ENCODE results near the gene BIRC5.
A peak's percentile ranks its signal among the peaks of the same experiment; 100 is the strongest.

Gene BIRC5

DNA sequence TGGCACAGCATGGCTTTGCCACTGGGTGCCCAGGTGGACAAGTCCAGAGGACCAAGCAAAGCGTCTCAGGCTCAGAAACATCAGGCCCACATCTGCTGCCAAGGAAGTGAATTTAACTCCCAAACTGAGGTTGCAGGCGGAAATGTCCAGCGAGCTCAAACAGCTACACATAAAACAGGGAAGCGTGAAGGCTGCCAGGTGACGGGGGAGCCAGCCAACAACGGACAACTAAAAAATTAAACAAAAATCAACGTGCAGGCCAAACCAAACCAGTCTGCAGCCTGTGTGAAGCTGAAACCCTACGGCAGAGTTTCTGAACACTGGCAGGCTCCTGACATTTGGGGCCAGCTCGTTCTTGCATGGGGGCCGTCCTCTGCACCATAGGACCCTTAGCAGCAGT, 29.7 kb upstream of the BIRC5 start:
- DNase-seq = no peak

GRCh38 chr17:78184868-78185267, 29.2 kb upstream of the BIRC5 start:
- no peak for DNase-seq

DNA sequence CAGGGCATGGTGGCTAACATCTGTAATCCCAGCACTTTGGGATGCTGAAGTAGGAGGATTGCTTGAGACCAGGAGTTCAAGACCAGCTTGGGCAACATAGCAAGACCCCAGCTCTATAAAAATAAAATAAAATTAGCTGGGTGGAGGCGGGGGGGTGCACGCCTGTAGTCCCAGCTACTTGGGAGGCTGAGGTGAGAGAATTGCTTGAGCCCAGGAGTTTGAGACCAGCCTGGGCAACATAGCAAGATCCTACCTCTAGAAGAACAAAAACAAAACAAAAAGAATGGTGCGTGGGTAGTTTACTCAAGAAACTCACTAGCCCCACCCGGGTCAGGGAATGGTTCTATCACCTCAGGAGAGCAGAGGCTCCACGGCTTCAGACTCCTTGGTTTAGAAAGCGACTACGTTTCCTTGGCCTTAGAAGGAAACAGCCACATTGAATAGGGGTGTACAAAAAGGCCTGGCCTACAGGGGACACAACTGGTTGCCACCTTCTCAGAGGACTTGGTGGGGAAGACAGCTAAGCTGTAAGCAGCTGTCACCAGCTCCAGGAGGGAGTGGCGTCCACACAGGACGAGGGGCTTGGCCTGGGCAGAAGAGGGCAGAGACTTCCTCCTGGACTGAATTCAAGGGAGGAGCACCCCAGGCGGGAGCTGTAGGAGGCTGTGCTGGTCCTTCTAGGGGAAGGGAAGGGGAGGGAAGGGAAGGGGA, 27.9 kb upstream of the BIRC5 start:
- DNase-seq = no peak

DNA sequence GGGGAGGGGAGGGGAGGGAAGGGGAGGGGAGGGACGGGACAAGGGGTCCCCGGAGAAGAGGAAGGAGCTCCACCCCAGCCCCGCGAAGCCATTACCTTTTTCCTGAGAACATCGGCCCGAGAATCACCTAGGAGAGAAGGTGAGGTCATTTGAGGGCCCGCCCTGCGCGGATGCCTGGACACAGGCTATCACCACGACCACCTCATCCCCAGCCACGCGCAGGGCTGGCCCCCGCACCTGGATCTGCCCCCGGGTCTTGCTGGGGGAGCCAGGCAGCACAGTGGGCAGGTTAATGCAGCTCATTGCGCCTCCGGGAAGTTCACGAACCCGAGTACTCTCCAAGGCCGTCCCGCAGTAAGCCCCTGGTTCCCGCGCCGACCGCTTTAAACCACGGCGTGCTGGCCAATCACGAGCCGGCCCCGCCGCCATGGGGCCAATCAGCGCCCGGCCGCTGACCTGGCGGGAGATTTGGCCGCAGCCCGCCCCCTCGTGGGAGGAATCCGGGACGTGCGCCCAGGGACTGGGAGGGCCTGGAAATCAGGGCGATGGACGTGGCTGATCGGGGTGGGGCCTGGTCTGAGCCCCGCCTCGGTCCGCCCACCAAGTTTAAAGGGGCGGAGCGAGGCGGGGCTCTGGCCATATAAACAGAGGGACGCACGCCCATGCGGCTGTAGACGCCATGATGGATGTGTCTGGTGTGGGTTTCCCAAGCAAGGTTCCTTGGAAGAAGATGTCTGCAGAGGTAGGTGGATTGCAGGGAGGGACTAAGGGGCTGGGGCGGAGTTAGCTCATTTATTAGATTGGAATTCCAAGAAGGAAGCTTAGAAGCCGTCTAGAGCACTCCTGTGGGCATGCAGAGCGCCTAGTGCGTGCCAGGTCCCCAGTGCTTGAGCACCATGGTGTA, 27.1 kb upstream of the BIRC5 start, which contains the start of the genes AFMID and TK1:
AFMID (plus strand) TSS at position 671 of the 904 bp plus-strand sequence; CDS start at position 680, 9 bp downstream.
TK1 (minus strand) TSS at position 361 of the 904 bp plus-strand sequence; CDS start at position 303, 58 bp downstream.
- peak; percentile 69 for DNase-seq

DNA sequence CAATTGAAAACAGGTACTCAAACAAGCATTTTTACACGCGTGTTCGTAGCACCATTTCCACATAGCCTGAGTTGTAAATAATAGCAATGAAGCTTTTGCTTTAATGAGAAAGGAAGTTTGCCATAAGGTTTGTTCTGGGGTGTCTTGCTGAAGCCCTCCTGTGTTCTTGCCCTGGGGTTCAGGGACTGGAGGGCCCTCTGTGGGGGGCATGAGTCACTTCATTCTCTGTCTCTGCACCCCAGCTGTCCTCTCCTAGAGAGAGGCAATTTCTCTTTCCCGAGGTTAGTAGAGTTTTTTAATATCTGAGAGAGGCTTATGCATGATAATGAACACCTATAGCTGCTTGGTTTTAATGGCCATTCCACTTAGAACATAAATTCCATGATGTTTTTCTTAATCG, 17.3 kb upstream of the BIRC5 start:
- no peak for DNase-seq

GRCh38 chr17:78197147-78197832, 16.8 kb upstream of the BIRC5 start:
- DNase-seq = no peak

- no peak for DNase-seq
Observed at GRCh38 chr17:78200451-78200850, 13.6 kb upstream of the BIRC5 start.

- DNase-seq = no peak
Observed at GRCh38 chr17:78202666-78203065, 11.4 kb upstream of the BIRC5 start.

GRCh38 chr17:78204387-78205123, 9.5 kb upstream of the BIRC5 start:
- no peak for DNase-seq

- no peak for DNase-seq
Observed at GRCh38 chr17:78205124-78205775, 8.8 kb upstream of the BIRC5 start.

DNA sequence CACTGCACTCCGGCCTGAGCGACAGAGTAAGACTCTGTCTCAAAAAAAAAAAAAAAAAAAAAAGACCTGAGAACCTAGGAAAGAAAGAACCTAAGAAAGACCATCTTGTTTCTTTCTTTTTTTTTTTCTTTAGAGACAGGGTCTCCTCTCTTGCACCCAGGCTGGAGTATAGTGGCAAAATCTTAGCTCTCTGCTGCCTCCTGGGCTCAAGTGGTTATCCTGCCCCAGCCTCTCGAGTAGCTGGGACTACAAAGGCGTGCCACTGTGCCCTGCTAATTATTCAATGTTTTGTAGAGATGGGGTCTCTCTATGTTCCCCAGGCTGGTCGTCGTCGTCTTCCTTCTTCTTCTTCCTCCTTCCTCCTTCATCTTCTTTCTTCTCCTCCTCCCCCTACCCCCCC, 7.8 kb upstream of the BIRC5 start:
- no peak for DNase-seq

DNA sequence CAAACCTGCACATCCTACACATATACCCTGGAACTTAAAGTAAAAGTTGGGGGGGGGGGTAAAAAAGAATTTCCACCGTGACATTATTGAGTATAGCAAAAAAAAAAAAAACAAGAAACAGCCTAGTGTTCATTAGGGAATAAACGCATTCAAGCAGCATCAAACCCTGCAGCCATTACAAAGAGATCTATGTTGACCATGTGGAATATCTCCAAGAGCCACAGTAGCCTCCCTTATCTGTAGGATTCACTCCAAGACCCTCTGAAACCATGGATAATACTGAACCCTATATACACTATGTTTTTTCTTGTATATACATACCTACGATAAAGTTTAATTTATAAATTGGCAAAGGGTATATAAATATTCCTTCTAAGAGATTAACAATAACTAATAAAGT, 5.6 kb upstream of the BIRC5 start:
- DNase-seq = no peak

GRCh38 chr17:78210111-78210510, 3.9 kb upstream of the BIRC5 start:
- no peak for DNase-seq

DNA sequence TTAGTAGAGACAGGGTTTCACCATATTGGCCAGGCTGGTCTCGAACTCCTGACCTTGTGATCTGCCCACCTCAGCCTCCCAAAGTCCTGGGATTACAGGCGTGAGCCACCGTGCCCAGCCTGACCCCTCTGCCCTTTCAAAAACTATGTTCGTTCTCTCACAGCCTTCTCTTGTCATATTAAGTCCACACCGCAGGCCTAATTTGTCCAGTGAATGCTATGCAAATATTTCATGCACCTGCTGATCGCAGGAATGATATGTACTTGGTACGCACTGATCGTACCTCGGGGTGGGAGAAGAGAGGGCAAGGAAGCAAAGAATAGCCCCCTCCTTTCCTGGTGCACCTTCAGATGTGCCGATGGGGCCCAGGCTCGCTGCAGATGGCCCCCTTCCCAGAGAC, 3.0 kb upstream of the BIRC5 start:
- no peak for DNase-seq

DNA sequence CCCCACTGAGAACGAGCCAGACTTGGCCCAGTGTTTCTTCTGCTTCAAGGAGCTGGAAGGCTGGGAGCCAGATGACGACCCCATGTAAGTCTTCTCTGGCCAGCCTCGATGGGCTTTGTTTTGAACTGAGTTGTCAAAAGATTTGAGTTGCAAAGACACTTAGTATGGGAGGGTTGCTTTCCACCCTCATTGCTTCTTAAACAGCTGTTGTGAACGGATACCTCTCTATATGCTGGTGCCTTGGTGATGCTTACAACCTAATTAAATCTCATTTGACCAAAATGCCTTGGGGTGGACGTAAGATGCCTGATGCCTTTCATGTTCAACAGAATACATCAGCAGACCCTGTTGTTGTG, 631 bp downstream of the BIRC5 start:
- no peak for DNase-seq

GRCh38 chr17:78219396-78220150, 5.5 kb downstream of the BIRC5 start:
- no peak for DNase-seq

DNA sequence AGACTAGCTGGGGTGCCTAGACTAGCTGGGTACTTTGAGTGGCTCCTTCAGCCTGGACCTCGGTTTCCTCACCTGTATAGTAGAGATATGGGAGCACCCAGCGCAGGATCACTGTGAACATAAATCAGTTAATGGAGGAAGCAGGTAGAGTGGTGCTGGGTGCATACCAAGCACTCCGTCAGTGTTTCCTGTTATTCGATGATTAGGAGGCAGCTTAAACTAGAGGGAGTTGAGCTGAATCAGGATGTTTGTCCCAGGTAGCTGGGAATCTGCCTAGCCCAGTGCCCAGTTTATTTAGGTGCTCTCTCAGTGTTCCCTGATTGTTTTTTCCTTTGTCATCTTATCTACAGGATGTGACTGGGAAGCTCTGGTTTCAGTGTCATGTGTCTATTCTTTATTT, 9.0 kb downstream of the BIRC5 start:
- no peak for DNase-seq

- DNase-seq = no peak
Observed at GRCh38 chr17:78223765-78224164, 9.7 kb downstream of the BIRC5 start.

- DNase-seq = no peak
Observed at GRCh38 chr17:78224231-78225087, 10.4 kb downstream of the BIRC5 start.

DNA sequence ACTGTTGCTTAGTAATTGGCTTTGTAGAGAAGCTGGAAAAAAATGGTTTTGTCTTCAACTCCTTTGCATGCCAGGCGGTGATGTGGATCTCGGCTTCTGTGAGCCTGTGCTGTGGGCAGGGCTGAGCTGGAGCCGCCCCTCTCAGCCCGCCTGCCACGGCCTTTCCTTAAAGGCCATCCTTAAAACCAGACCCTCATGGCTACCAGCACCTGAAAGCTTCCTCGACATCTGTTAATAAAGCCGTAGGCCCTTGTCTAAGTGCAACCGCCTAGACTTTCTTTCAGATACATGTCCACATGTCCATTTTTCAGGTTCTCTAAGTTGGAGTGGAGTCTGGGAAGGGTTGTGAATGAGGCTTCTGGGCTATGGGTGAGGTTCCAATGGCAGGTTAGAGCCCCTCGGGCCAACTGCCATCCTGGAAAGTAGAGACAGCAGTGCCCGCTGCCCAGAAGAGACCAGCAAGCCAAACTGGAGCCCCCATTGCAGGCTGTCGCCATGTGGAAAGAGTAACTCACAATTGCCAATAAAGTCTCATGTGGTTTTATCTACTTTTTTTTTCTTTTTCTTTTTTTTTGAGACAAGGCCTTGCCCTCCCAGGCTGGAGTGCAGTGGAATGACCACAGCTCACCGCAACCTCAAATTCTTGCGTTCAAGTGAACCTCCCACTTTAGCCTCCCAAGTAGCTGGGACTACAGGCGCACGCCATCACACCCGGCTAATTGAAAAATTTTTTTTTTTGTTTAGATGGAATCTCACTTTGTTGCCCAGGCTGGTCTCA, 11.2 kb downstream of the BIRC5 start:
- DNase-seq = no peak
